Measurements from ENCODE around the gene FERMT1. TPM values are rescaled to one million over a fixed set of nuclear protein-coding genes. Genes with fewer than 3 reads are reported as not detected.
"Not testable (repeated sequence)": the region's sequence is repeated elsewhere in the genome, so short reads cannot be mapped to it uniquely, and the experiment has no call there.

FERMT1 gene
- polyA plus RNA-seq, 5 donors, result 2.8 to 4.5 (median 4.0) TPM

DNA sequence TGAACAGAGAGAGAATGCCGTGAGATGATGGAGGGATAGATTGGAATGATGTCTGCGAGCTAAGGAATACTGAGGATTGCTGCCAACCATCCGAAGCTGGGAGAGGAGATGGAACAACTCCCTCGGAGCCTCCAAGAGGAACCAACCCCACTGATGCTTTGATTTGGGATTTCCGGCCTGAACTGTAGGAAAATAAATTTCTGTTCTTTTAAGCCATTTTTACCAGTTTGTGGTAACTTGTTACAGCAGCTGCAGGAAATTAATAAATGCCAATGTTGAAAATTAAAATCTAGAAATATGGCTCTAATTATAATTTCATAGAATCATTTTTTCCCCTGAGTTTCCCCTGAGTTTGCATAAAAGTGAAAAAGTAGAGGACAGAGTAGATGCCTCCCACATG is 83.1 kb downstream of the FERMT1 start:
- no peak for DNase-seq

DNA sequence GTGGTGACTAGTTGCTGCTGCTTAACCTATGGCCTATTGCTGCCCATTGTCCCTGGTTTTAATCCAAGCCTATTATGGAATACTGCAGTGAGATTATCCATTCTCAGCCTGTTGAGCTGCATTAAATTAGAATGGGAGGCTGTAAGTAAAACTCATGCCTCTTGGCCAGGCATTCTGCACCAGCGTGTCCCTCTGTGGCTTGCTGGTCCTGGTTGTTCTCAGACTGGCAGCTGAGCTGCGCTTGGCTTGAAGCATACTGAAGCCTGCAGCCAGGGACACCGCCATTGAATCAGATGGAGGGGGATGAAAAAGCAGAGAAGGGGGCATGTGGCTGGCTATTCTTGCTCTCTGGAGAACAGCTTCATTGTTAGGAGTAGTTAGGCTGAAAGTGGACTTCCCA is 84.6 kb downstream of the FERMT1 start:
- DNase-seq, result no peak

DNA sequence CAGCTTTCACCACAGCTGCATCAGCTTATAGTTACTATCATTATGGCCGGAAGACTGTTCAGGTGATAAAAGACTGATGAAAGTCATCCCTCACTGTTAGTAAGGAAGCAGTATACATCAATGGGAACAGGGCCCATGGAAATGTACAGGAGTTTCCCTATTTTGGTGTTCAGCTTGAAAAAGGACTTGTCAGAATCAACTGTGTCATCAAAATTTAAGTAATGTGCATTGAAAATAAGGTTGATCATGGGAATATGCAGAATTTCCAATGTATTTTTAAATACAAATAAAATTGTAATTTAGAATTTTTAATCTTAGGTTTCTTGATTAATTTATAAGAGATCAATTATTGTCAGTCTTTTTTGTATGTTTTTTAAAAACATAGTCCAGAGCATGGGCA is 85.7 kb downstream of the FERMT1 start:
- DNase-seq, result no peak

DNA sequence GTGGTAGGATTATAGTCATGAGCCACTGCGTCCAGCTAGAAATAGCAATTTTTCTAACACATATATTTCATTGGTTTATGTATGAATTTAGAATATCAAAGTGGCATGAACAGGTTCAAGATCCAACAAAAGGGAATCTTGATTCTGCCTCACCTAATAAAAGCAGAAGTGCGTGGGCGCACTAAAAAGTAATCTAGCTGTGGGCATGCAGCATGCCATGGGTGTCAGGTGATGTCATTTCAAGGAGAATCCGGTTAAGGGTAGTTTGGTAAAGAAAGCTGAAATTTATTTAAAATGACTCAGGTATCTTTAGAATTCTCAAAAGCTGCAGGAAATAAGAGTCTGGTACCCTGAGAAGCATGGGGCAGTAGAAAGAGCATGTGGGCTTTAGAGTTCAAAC is 86.6 kb downstream of the FERMT1 start:
- DNase-seq, result no peak

DNA sequence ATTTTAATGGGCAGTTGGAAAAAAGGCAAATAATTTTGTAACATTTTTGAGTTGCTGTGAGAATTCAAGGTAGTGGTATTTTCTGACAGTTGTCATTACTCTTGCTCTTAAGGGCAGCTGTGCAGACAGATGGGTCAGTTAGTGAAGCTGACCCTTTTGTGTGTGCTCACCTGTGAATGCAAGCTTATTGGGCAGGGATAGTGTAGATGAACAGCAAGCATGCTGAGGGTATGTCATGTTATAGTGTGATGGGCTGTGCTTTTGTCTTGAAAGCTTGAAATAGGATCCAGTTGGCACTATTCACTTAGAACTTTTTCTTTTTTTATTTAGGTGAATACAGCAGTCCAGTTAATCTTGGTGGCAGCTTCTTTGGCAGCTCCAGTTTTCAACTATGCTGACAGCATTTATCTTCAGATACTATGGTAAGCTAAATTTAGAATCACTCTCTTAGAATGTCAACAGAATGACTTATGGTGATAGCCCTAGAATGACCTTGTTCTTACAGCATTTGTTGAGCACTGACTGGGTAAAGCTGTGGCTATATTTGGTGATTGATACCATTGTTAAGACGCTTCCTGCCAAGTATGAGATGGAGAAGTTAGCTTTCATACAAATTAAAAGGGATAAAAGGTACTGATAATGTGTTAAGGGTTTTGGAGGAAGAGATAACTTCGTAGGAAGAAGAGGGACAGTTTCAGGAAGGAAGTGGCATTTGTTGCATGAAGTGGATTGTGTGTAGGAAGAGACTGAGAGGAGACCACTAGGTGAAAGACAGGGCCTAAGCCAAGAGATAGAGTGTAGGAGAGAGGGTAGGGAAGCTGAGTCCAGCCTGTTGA is 88.5 kb downstream of the FERMT1 start:
- DNase-seq, result no peak

DNA sequence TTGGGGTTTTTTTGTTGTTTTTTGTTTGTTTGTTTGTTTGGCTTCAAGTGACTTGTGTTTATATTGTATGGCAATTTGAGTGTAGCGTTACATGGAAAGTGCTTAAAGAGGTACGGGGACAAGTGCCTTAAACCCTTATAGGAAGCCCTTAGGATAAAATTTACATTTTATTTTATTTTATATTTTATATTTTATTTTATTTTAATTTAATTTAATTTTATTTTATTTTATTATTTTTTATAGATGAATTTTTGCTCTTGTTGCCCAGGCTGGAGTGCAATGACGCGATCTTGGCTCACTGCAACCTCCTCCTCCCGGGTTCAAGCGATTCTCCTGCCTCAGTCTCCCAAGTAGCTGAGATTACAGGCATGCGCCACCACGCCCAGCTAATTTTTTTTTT is 89.9 kb downstream of the FERMT1 start:
- not testable (repeated sequence) for DNase-seq

DNA sequence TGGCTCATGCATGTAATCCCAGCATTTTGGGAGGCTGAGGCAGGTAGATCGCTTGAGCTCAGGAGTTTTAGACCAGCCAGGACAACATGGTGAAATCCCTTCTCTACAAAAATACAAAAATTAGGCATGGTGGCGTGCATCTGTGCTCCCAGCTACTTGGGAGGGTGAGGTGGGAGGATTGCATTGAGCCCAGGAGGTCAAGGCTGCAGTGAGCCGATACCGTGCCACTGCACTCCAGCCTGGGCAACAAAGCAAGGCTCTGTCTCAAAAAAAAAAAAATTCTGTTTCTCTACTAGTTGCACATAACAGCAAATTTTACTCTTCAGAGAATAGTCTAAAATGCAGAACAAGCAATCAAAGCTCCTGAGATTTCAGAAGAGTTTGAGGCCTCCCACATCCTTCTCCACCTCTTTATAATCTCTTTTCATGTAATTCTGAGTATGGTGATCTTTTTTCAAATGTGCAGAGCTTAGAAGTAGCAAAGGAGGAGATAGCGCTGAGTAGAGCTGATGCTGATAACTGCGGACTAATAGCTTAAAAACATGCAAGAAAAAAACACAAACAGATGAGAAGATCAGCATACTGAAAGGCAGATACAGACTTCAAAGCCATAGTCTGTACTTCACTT is 92.3 kb downstream of the FERMT1 start:
- no peak for DNase-seq

DNA sequence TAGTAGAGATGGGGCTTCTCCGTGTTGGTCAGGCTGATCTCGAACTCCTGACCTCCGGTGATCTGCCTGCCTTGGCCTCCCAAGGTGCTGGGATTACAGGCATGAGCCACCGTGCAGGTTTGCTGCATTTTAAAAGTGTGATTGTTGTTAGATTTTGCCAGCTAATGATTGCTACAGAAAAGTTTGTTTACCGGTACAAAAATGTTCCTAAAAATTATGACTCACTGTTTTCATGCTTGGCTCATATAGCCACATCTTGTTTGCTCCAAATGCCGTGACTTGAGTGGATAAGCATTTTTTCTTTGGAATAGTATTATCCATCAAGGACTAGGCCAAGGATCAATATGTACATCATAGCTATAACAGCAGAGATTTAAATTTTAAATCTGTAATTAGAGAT is 93.3 kb downstream of the FERMT1 start:
- DNase-seq, result no peak

DNA sequence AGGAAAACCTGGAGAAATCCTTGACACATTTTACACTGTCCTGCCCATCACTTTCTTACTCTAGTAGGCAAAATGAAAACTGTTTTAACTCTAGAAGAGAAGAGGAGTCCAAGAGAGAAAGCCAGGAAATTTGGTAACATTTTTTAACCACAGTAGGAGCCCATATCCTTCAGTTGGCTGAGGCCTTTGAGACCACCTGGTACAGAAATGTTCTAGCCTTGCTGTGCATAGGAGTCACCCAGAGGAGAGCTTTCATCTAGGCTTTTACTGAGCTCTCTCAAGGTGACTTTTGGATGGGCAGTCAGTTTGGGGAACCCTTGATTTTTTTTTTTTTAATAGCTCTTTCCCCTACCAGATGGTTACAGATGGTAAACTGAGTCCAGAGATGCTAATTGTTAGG is 94.0 kb downstream of the FERMT1 start:
- no peak for DNase-seq

DNA sequence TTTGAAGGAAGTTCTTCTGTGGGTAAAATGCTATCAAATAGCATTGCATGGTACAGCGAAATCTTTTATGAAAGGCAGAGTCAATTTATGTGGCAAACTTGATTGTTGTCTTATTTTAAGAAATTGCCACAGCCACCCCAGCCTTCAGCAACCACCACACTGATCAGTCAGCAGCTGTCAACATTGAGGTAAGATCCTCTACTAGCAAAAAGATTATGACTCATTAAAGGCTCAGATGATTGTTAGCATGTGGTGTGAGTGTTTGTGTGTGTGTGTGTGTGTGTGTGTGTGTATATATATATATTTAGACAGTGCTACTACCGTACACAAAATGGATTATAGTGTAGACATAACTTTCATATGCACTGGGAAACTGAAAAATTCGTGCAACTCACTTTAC is 96.8 kb downstream of the FERMT1 start:
- DNase-seq, result no peak

Other genes starting within 250 kb of the FERMT1 start
- 1 to 10 TPM; 1.4 to 2.7 (median 1.9) TPM for gene CHGB, start 211.5 kb downstream of the FERMT1 start, polyA plus RNA-seq (ENCODE audit: insufficient read depth in 1 of 5, insufficient read length in 5 of 5, low replicate concordance in 1 of 5)
- gene TRMT6, start 172.5 kb downstream of the FERMT1 start, polyA plus RNA-seq (ENCODE audit: insufficient read depth in 1 of 5, insufficient read length in 5 of 5, low replicate concordance in 1 of 5), result 10 to 100 TPM; 11.9 to 14.5 (median 12.8) TPM
- 10 to 100 TPM; 10.4 to 20.5 (median 17.4) TPM for gene MCM8, start 172.4 kb downstream of the FERMT1 start, polyA plus RNA-seq (ENCODE audit: insufficient read depth in 1 of 5, insufficient read length in 5 of 5, low replicate concordance in 1 of 5)
- gene CRLS1, start 116.9 kb downstream of the FERMT1 start, polyA plus RNA-seq (ENCODE audit: insufficient read depth in 1 of 5, insufficient read length in 5 of 5, low replicate concordance in 1 of 5), result 10 to 100 TPM; 65.0 to 76.0 (median 72.6) TPM
- 1 to 10 TPM in 1 of 5 donors, under 1 TPM in 4; 0.35 to 1.6 (median 0.78) TPM for gene LRRN4, start 69.0 kb downstream of the FERMT1 start, polyA plus RNA-seq (ENCODE audit: insufficient read depth in 1 of 5, insufficient read length in 5 of 5, low replicate concordance in 1 of 5)